Ovary (tissue), 3 donors: ENCODE measurements around the gene ABLIM1.

Experiments used
- CTCF ChIP-seq, 3 donors: fragments of 450-650 bp in 2 of 3; fragments of 200-600 bp in 1 of 3; IDR thresholded peaks; one replicate each; pipeline versions ENCODE4 v1.5.1 to v1.8.0; 2016 to 2022; ENCODE audit warnings: antibody characterized with exemption in 3 of 3, mild to moderate bottlenecking in 1 of 3
- EP300 ChIP-seq: sonication (generic); formaldehyde crosslinking; IDR thresholded peaks from one replicate; pipeline ENCODE4 v1.6.1; 2017; ENCODE audit warnings: antibody characterized with exemption
- POLR2A ChIP-seq: fragments of 450-650 bp; IDR thresholded peaks from one replicate; pipeline ENCODE4 v1.6.1; 2017; ENCODE audit warnings: antibody characterized with exemption, mild to moderate bottlenecking, moderate library complexity
- donor health status: DM: no; HTN: no; CAD: no.

DNA sequence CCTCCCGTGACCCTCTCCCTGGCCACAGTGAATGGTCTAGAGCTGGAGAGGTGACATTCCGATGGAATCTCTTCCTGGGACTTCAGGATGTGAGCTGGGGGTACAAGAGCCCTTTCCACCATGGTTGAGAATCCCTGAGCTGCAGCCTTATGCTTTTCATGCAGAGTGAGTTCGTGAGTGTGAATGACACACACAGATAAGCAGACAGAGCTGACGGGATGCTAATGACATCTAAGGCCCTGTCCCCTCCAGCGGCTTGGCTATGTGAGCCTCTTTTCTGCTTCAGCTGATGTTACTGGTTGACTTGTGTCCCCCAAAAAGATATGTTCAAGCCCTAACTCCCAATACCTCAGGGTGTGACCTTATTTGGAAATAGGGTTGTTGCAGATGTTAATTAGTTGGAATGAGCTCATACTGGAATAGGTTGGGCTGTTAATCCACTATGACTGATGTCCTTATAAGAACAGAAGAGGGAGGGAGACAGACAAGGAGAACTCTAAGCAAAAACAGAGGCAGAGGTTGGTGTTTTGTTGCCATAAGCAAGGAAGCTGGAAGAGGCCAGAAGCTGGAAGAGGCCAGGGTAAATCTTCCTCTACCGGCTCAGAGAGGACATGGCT is 142.7 kb downstream of the ABLIM1 start:
- TF ChIP-seq POLR2A, result no peak
- TF ChIP-seq CTCF (IDR thresholded peaks at IDR 0.05), result no peak
- no peak for TF ChIP-seq EP300
